HG03097 (cell line): ENCODE measurements around the gene PKM.

ENCODE experiments used
- ATAC-seq: cut with Tn5 transposase; IDR thresholded peaks from one replicate; pipeline ENCODE4 v1.9.1; 2021; ENCODE audit not compliant: unreplicated experiment, low FRiP score

PKM gene

DNA sequence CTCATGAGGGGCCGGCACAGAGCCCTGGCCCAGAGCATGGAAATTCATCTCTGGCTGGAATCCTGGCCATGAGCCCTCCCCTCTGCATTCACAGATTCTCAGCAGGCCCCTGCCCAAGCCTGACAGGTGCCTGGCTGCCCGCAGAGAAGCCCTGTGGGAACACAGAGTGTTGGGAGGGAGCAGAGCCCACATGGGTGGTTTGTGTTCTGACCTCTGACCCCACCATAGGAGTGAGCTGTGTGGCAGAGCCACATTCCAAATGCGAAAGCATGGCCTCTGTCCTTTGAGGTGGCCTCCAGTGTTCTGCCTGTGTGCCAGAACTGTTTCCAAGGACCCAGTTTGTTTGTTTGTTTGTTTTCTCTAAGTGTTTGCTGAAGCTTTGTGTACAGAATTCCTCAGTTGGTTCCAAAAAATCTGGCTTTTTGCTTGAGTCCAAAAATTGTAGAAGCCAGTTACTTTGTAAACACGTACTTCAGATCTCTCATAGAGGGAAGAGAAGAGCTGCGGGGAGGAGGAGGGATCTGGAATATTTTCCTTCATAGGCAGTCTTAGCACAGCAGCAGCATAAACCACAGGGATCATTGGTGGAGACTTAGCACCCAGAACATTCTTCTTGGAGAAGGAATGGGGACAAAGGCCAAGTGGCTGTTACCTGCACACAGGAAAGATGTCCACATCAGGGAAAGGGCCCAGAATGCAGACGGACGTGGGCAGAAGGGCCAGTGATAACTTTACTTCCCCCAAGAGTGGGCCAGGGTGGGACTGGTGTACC is 69.4 kb downstream of the PKM start:
- ATAC-seq: no peak

DNA sequence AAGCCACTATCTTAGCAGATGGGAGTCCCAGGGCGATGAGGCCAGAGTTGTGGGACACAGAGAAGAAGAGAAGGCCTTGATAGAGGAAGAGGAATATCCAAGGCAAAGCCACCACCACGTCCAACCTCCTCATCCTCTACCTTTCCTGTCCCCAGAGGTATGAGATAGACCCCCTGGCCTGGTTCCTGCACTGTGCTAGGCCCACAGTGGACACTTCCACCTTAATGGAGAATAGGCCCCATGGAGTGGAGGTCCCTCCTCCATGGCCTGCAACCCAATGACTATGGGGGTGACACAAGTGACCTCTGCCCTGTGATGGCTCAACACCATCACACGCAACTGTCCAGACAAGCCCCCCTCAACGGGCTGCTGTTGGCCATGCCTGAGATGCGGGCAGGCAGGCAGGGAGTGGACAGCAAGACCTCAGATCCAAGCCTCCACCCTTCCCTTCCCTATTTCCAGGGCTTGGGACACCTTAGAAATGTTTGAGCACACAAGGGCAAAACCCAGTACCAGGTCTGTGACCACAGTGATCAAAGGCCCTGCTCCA is 70.2 kb downstream of the PKM start:
- no peak for ATAC-seq

GRCh38 chr15:72156928-72157327 is 74.1 kb downstream of the PKM start:
- no peak for ATAC-seq

- ATAC-seq: peak; percentile 67
Observed at GRCh38 chr15:72155635-72156616, 75.1 kb downstream of the PKM start.

DNA sequence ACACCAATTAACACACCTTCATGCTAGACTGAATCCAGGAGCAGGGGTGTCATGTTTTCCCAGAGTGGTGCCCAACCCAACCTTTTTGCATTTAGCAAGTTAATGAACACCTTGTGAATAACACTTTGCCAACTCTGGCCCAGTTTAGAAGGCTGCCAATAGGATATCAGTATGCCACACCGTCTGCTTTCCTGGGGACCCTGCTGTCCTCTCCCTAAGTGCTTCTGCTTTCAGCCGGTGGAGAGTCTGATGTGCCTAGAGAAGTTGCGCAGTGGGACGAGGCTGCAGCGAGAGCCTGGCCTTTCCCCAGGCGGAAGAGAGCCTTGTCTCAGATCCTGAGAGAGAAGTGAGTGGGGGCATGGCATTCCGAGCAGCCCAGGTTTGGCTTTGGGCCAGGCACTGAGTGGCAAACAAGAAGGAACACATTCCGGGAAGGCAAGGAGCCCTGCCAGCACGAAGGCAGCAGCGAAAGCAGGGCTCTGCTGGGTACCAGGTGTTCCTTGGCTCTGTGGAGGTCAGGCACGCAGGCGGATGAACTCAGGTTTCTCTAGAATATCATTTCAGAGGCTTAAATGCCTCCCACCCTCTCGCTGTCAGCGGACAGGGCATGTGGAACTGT is 75.9 kb downstream of the PKM start:
- ATAC-seq: no peak

GRCh38 chr15:72154316-72154715 is 76.7 kb downstream of the PKM start:
- no peak for ATAC-seq

DNA sequence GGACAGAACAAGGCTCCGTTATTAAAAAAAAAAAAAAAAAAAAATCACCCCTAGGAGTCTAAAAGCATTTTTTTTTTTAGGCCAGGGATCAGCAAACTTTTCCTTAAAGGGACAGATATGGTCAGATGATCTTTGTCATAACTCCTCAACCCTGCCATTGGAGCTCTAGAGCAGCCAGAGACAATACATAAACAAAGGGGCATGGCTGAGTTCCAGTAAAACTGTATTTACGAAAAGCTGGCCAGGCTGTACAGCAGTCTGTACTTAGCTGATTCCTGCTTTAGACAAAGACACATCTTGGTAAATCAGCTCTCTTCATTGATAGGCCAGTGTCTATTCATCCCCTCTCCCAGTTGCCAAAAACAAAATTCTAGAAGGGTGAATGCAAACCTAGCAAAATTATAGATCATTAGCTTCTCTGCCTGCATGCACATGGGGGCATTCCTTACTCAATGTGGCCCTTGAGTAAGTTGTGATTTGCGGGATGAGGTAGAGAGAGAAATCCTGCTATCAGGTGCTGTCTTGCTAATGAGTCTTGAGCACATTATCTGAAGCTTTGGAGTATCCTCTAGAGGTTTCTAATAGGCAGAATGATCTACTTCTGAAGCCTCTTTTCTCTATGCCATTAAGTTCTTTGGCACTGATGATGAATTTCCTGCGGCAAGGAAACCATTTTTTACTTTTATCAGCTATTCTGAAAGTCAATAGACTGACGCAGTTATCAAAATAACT is 77.6 kb downstream of the PKM start:
- no peak for ATAC-seq
